Neutrophil (primary cell): ENCODE data around the gene GFER.
"Not testable (repeated sequence)": the region's sequence is repeated elsewhere in the genome, so short reads cannot be mapped to it uniquely, and the experiment has no call there.

Source experiments
- H3K27ac ChIP-seq: fragments of 200-600 bp; sonication (generic); 2 replicates; pipeline ENCODE4 v1.5.1; 2016; ENCODE audit warnings: mild to moderate bottlenecking, moderate library complexity
- H3K27me3 ChIP-seq: fragments of 200-600 bp; sonication (generic); 2 replicates; pipeline ENCODE4 v1.6.0; 2016; ENCODE audit warnings: mild to moderate bottlenecking
- H3K36me3 ChIP-seq: fragments of 200-600 bp; sonication (generic); 2 replicates; pipeline ENCODE4 v1.5.1; 2017
- H3K4me1 ChIP-seq, 2 experiments: fragments of 200-600 bp in 1 of 2; sonication (generic) in 1 of 2; 1 replicate in 1 of 2; 2 replicates in 1 of 2; pipeline versions ENCODE4 v1.5.1 to v1.6.1; 2013 to 2016; ENCODE audit warnings: low read depth in 1 of 2, low read length in 1 of 2, mild to moderate bottlenecking in 1 of 2, moderate library complexity in 1 of 2; ENCODE audit not compliant: control insufficient read depth in 1 of 2, insufficient read depth in 1 of 2
- H3K4me3 ChIP-seq, 2 experiments: fragments of 200-600 bp in 1 of 2; sonication (generic) in 1 of 2; 1 replicate in 1 of 2; 2 replicates in 1 of 2; pipeline ENCODE4 v1.5.1; 2013 to 2016; ENCODE audit warnings: low read depth in 1 of 2, low read length in 1 of 2, mild to moderate bottlenecking in 1 of 2, moderate library complexity in 1 of 2
- H3K9me3 ChIP-seq: fragments of 200-600 bp; sonication (generic); 2 replicates; pipeline ENCODE4 v1.5.1; 2016
- TF ChIP-seq, protein P1 (sequence below): fragments of 200-600 bp; sonication (generic); IDR thresholded peaks from 2 replicates; pipeline ENCODE4 v1.5.1; 2016; ENCODE audit warnings: antibody characterized with exemption

Gene GFER

DNA sequence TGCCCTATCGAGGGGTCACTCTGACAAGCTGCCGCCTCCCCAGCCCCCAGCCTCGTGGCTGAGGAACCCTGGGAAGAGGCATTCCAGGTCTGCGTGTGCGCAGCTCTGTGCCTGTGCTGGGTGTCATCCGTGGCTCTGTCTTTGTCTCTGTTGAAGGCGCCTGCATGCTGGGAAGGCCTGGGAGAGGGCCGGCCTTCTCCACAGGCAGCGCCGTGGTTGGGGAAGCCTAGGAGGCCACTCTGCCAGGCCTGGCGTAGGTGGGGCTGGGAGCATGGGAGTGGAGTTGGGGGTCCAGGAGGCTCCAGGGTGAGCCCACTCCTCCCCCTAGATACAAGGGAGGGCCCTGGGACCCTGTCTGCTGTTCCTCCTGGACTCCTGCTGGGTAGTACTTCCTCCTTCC is 46.0 kb downstream of the GFER start:
- no peak overlapping the region for H3K27ac ChIP-seq
- peaks cover 81% of the 10 kb centered on the region for H3K27me3 ChIP-seq
- TF ChIP-seq, protein P1, sequence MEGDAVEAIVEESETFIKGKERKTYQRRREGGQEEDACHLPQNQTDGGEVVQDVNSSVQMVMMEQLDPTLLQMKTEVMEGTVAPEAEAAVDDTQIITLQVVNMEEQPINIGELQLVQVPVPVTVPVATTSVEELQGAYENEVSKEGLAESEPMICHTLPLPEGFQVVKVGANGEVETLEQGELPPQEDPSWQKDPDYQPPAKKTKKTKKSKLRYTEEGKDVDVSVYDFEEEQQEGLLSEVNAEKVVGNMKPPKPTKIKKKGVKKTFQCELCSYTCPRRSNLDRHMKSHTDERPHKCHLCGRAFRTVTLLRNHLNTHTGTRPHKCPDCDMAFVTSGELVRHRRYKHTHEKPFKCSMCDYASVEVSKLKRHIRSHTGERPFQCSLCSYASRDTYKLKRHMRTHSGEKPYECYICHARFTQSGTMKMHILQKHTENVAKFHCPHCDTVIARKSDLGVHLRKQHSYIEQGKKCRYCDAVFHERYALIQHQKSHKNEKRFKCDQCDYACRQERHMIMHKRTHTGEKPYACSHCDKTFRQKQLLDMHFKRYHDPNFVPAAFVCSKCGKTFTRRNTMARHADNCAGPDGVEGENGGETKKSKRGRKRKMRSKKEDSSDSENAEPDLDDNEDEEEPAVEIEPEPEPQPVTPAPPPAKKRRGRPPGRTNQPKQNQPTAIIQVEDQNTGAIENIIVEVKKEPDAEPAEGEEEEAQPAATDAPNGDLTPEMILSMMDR, result no peak
- no peak overlapping the region for H3K4me3 ChIP-seq
- H3K9me3 ChIP-seq, result no peaks in the 10 kb centered on the region
- no peaks in the 10 kb centered on the region for H3K36me3 ChIP-seq
- H3K4me1 ChIP-seq, result peaks cover 0 to 20% of the 10 kb centered on the region in 2 experiments

DNA sequence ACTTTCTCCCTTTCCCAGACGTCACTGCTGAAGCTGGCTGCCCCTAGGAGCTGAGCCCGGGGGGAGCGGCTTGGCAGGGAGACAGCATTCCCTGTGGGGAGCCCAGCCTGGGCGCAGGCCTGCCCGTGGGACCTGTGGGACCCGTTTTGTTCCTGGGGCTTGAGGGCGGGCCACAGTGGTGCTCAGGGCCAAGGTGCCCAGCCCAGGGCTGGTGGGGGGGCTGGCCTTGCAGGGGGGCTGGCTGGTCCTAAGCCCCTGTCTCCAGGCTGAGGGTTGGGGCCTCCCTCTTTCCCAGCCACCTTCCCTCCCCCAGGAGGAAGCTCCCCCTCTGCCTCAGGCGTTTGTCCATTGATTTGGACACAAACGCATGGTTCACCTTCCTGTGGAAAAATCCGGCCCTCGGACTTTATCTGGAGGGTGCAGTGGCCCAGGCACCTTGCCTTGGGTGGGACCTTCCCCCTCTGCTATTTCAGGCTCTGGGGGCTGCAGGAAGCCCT is 47.1 kb downstream of the GFER start:
- Histone ChIP-seq H3K27ac (no peak overlapping the region), H3K27me3 (peaks cover 71% of the 10 kb centered on the region), H3K9me3 (no peaks in the 10 kb centered on the region), H3K4me3 (no peak overlapping the region), H3K36me3 (no peaks in the 10 kb centered on the region), H3K4me1 (peaks cover 0 to 20% of the 10 kb centered on the region in 2 experiments)
- TF ChIP-seq, protein P1, result no peak

DNA sequence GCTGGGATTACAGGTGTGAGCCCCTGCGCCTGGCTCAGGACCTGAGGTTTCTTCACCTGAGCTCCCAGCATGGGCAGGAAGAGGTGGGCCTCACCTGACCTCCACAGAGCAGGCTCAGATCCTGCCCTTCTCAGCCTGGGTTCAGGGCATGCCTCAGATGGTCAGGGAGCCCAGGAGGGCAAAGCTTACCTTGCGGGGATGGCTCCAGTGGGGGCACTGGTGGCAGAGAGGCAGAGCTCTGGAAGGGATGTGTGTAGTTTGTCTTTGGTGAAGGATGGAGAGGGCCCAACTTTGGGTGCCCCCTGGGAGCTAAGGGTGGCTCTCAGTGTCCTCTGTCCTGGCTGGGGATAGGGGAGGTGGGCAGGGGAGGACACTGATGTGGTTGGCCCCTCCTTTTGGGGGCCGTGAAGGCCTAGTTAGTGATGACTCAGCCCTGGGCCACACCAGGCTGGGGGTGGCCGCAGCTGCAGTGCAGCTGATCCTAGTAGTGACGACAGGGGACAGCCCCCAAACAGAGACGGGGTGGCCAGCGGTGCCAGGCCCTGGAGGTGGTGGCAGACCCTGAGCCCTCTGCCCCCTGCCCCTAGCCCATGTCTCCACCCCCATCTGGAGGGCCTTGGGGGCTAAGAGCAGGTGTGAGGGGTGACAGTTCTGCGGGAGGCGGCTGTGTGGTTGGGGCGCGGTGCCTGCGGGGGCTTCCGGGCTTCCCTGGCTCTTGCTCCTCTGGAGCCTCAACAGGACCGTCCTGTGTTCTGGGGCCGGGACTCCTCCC is 48.5 kb downstream of the GFER start:
- Histone ChIP-seq H3K4me3 (no peak overlapping the region), H3K9me3 (no peaks in the 10 kb centered on the region), H3K27me3 (peaks cover 57% of the 10 kb centered on the region), H3K36me3 (no peaks in the 10 kb centered on the region), H3K4me1 (peaks cover 0 to 10% of the 10 kb centered on the region in 2 experiments), H3K27ac (no peak overlapping the region)
- TF ChIP-seq, protein P1, result no peak

DNA sequence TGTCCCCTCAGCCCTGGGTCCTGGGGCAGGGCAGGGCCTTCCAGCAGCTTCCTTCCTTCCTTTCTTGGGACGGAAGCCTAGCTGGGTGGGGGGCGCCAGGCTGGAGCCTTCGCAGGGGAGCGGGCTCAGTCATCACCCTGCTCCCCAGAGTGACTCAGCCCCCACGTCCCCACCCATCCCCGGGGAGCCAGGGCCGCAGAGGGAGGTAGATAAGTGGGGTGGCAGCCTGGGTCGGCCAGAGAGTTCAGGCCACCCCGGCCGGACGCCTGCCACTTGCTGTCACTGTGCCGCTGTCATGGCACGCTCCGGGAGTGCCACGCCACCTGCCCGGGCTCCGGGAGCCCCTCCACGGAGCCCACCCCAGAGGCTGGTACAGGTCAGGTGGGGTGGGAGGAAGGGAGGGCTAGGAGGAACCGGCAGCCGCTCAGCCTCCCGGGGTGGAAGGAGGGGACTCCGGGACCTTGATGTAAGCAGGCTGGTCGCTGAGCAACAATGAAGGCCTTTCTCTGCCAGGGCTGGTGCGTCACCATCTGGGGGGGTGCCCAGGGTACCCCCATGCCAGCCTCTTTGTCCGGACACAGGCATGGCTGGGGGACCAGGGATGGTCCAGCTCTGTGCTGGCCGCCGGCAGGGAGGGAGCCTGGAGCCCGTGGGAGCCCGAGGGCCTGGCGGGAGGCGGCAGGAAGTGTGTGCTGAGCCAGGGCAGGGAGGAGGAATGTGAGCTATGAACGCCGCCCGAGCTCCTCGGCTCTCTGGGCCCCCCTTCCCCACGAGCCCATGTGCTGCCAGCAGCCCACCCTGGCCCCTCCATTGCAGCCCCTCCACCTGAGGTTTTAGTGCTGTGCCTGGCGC is 49.3 kb downstream of the GFER start:
- H3K4me1 ChIP-seq, result peaks cover 0 to 10% of the 10 kb centered on the region in 2 experiments
- no peaks in the 10 kb centered on the region for H3K36me3 ChIP-seq
- H3K27me3 ChIP-seq, result peaks cover 49% of the 10 kb centered on the region
- H3K27ac ChIP-seq, result no peak overlapping the region
- TF ChIP-seq, protein P1, result no peak
- H3K4me3 ChIP-seq, result no peak overlapping the region
- no peaks in the 10 kb centered on the region for H3K9me3 ChIP-seq

DNA sequence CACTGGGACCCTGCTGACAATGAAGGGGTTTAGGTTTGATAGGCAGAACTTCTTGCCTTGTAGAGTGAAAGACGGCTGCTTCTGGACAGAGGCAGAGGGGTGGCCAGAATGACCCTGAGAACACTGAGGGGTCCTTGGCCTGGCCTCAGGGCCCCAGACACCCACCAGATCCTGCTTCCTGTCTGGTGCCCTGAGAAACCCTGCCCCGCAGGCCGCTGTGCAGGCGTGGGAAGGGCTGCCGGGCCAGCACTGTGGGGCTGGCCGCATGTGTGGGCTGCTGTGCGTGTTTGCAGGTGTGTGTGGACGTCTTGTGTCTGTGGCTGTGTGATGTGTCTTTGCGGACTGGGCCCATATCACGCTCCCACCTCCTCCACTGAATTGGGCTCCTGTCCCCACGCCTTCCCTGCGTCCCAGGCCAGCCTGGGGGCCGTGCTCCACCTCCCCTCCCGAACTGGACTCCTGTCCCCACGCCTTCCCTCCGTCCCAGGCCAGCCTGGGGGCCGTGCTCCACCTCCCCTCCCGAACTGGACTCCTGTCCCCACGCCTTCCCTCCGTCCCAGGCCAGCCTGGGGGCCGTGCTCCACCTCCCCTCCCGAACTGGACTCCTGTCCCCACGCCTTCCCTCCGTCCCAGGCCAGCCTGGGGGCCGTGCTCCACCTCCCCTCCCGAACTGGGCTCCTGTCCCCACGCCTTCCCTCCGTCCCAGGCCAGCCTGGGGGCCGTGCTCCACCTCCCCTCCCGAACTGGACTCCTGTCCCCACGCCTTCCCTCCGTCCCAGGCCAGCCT is 50.1 kb downstream of the GFER start:
- not testable (repeated sequence) for H3K27ac ChIP-seq, H3K4me1 ChIP-seq, H3K4me3 ChIP-seq, H3K9me3 ChIP-seq, H3K36me3 ChIP-seq
- H3K27me3 ChIP-seq, result peaks cover 41% of the 10 kb centered on the region
